ENCODE measurements around the gene JDP2. TPM values are rescaled to one million over a fixed set of nuclear protein-coding genes. Genes with fewer than 3 reads are reported as not detected.

JDP2 gene
- polyA plus RNA-seq, 1 of the 3 experiments (the other 2 are of a cell fraction), result 22.3 TPM

- H3K79me2 ChIP-seq (ENCODE audit: insufficient read depth), result no peaks in the 10 kb centered on the region
- no peaks in the 10 kb centered on the region for H4K20me1 ChIP-seq (ENCODE audit: insufficient read depth)
- no peak overlapping the region for H3K4me3 ChIP-seq (ENCODE audit: low read depth in 2 of 2, low read length in 1 of 2)
- ChIA-PET CTCF (interaction anchor here (0.9 to 3.3 kb wide), 3 partner anchors 26 to 187 kb away, joined by 3 to 24 read pairs (median 8); no protein-coding TSS in a partner anchor), POLR2A (no interaction called here)
- H3K9ac ChIP-seq, result no peak overlapping the region
- H3K9me2 ChIP-seq, result no peaks in the 10 kb centered on the region
- no peak for DNase-seq
- H3K27ac ChIP-seq (ENCODE audit: low read depth in 2 of 2, low read length in 1 of 2), result no peak overlapping the region
- TF ChIP-seq EP300 (IDR thresholded peaks at IDR 0.05; ENCODE audit: borderline replicate concordance in 1 of 2, low read depth in 1 of 2, low read length in 1 of 2) (no peak), USF1 (IDR thresholded peaks at IDR 0.05; ENCODE audit: borderline replicate concordance, low read depth) (peak; percentile 15; the same call in 1 of the 2 replicates)
- no peaks in the 10 kb centered on the region for H3K9me3 ChIP-seq
- 67% methylated on average over 5 of the region's 5 CpGs for WGBS (ENCODE audit: low lambda C conversion rate)
- H3K27me3 ChIP-seq (ENCODE audit: insufficient read depth), result no peaks in the 10 kb centered on the region
- H3F3A ChIP-seq (replicated peaks; ENCODE audit: insufficient read depth), result peaks cover 3% of the 10 kb centered on the region
- no peak overlapping the region for H3K4me2 ChIP-seq
- no peaks in the 10 kb centered on the region for H3K36me3 ChIP-seq (replicated peaks in 1 of 2; ENCODE audit: control insufficient read depth in 1 of 2, insufficient read depth in 2 of 2, low read length in 1 of 2)
- no peak overlapping the region for H2AFZ ChIP-seq (ENCODE audit: low read depth)
- no peaks in the 10 kb centered on the region for H3K4me1 ChIP-seq (ENCODE audit: control insufficient read depth in 1 of 2, insufficient read depth in 2 of 2, low read depth in 1 of 2, low read length in 1 of 2)
Observed at GRCh38 chr14:75494896-75495295, 67.1 kb downstream of the JDP2 start.

- no peak for DNase-seq
- Histone ChIP-seq H3K9ac (no peak overlapping the region), H3F3A (replicated peaks; ENCODE audit: insufficient read depth) (peaks cover 3% of the 10 kb centered on the region), H3K4me3 (ENCODE audit: low read depth in 2 of 2, low read length in 1 of 2) (no peak overlapping the region), H3K9me2 (no peaks in the 10 kb centered on the region), H3K79me2 (ENCODE audit: insufficient read depth) (no peaks in the 10 kb centered on the region), H3K4me1 (ENCODE audit: control insufficient read depth in 1 of 2, insufficient read depth in 2 of 2, low read depth in 1 of 2, low read length in 1 of 2) (no peaks in the 10 kb centered on the region), H3K9me3 (no peaks in the 10 kb centered on the region), H3K27ac (ENCODE audit: low read depth in 2 of 2, low read length in 1 of 2) (no peak overlapping the region), H4K20me1 (ENCODE audit: insufficient read depth) (no peaks in the 10 kb centered on the region), H3K27me3 (ENCODE audit: insufficient read depth) (no peaks in the 10 kb centered on the region), H3K4me2 (no peak overlapping the region), H3K36me3 (replicated peaks in 1 of 2; ENCODE audit: control insufficient read depth in 1 of 2, insufficient read depth in 2 of 2, low read length in 1 of 2) (no peaks in the 10 kb centered on the region), H2AFZ (ENCODE audit: low read depth) (no peak overlapping the region)
- no peak for TF ChIP-seq FOXM1 (IDR thresholded peaks at IDR 0.05; ENCODE audit: low read depth)
- no peak for TF ChIP-seq ELF1 (IDR thresholded peaks at IDR 0.05)
- TF ChIP-seq TEAD4 (IDR thresholded peaks at IDR 0.05; ENCODE audit: borderline replicate concordance, insufficient read depth), result no peak
- TF ChIP-seq EP300 (IDR thresholded peaks at IDR 0.05; ENCODE audit: borderline replicate concordance in 1 of 2, low read depth in 1 of 2, low read length in 1 of 2), result no peak
- TF ChIP-seq YY1 (IDR thresholded peaks at IDR 0.05; ENCODE audit: low read depth), result no peak
- no peak for TF ChIP-seq CTCF (IDR thresholded peaks at IDR 0.05)
- no peak for TF ChIP-seq ZBTB33 (IDR thresholded peaks at IDR 0.05; ENCODE audit: borderline replicate concordance, low read depth)
- no peak for TF ChIP-seq POLR2AphosphoS5 (IDR thresholded peaks at IDR 0.05; ENCODE audit: low read depth, low read length)
- no peak for TF ChIP-seq SIN3A (IDR thresholded peaks at IDR 0.05; ENCODE audit: borderline replicate concordance, low read depth, low read length)
- TF ChIP-seq RCOR1 (IDR thresholded peaks at IDR 0.05; ENCODE audit: low read length), result no peak
- TF ChIP-seq IRF3 (IDR thresholded peaks at IDR 0.05; ENCODE audit: low read depth, low read length), result no peak
- no peak for TF ChIP-seq EZH2phosphoT487 (IDR thresholded peaks at IDR 0.05; ENCODE audit: borderline replicate concordance, low read depth)
- TF ChIP-seq TAF1 (IDR thresholded peaks at IDR 0.05; ENCODE audit: borderline replicate concordance, low read depth, low read length), result no peak
- no peak for TF ChIP-seq RAD21 (IDR thresholded peaks at IDR 0.05; ENCODE audit: low read length)
- TF ChIP-seq MEF2A (IDR thresholded peaks at IDR 0.05; ENCODE audit: borderline replicate concordance, low read depth), result no peak
- no peak for TF ChIP-seq MXI1 (IDR thresholded peaks at IDR 0.05; ENCODE audit: low read depth, low read length)
- 95% methylated on average over 3 of the region's 3 CpGs for WGBS (ENCODE audit: low lambda C conversion rate)
- ChIA-PET POLR2A (no interaction called here), CTCF (interaction anchor here (0.7 to 3.3 kb wide), 5 partner anchors 26 to 188 kb away, joined by 3 to 24 read pairs (median 4); no protein-coding TSS in a partner anchor)
Observed at GRCh38 chr14:75495399-75495798, 67.6 kb downstream of the JDP2 start.

Data from SK-N-SH (cell line).